NCI-H526 treated with DMSO at 0.1 percent for 48 hours (cell line): Measurements from ENCODE around the gene INTS3.
"Not testable (repeated sequence)": the region's sequence is repeated elsewhere in the genome, so short reads cannot be mapped to it uniquely, and the experiment has no call there.

Experiments
- DNase-seq: peaks from one replicate; lab custom pipeline; 2025; lab: John Stamatoyannopoulos, UW

The INTS3 gene

GRCh38 chr1:153779781-153780541, 52.1 kb downstream of the INTS3 start:
- no peak for DNase-seq

- DNase-seq, result no peak
These were observed 52.7 kb downstream of the INTS3 start for GRCh38 chr1:153780551-153780950.

GRCh38 chr1:153782648-153783047, 54.8 kb downstream of the INTS3 start:
- not testable (repeated sequence) for DNase-seq

- DNase-seq, result peak; percentile 96
These were observed 55.7 kb downstream of the INTS3 start for GRCh38 chr1:153783233-153784190.

- DNase-seq, result no peak
These were observed 58.4 kb downstream of the INTS3 start for GRCh38 chr1:153786038-153786790.

DNA sequence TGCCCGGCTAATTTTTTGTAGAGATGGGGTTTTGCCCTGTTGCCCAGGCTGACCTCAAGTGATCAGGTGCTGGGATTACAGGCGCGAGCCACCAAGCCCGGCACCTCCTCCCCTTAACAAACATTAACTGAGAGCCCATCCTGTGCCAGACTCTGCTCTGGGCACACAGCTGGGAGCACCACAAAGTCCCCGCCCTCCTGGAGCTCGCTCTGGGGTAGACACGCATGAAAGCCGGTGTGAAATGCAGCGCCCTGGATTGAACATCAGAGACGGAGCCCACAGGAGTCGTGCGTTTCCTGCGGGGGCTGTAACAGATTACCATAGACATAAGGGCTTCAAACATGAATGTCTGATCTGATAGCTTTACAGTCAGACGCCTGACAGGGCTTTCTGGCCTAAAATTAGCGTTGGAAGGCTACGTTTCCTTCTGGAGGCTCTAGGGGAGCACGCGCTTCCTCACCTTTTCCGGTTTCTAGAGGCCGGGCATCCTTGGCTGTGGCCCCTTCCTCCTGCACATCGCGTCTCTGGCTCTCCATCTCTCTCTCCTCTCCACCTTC, 61.7 kb downstream of the INTS3 start:
- no peak for DNase-seq

- DNase-seq, result no peak
These were observed 62.6 kb downstream of the INTS3 start for GRCh38 chr1:153790313-153790965.

- DNase-seq, result no peak
These were observed 63.3 kb downstream of the INTS3 start for GRCh38 chr1:153790966-153791647.

DNA sequence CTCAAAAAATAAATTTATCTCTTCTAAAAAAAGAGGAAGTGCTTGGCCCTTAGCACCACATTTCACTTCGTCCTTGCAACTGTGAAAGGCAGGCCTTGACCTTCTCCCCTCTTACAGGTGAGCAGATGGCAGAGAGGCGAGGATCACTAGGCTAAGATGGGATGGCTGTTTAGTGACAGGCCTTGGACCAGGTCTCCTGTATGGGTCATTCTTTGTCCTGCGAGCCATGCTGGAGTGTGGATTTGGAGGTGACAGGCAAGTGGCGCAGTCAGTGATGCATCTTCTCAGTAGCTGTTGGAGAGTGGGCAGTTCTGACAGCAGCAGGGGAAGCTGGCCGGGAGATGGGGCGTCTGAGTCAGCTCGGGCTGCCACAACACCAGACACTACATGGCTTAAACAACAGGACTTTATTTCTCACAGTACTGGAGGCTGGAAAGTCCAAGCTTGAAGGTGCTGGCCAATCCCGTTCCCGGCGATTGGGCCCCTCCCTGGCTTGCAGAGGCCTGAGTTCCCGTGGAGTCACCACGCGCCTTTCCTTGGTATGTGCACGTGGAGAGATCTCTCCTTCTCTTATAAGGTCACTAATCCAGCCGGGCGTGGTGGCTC, 63.9 kb downstream of the INTS3 start:
- no peak for DNase-seq

DNA sequence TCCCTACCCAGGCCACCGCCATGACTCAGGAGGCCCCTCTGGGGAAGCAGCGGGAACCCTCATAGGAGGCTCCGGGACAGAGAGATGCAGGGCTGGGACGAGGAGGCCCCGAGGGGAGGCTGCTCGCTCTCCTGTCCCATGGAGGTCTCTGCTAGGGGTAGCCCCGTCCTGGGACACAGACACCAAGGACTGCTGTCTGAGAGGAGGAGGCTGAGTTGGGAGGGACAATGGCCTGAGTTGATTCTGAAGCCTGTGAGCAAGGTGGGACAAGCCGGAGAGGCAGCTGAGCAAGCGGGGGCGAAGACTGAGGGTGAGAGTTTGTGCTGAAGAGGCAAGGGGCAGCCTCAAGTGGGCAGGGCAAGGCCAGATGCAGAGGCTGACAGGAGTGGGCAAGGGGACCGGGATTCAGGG, 64.8 kb downstream of the INTS3 start:
- DNase-seq, result no peak

GRCh38 chr1:153793261-153793972, 65.6 kb downstream of the INTS3 start:
- no peak for DNase-seq

DNA sequence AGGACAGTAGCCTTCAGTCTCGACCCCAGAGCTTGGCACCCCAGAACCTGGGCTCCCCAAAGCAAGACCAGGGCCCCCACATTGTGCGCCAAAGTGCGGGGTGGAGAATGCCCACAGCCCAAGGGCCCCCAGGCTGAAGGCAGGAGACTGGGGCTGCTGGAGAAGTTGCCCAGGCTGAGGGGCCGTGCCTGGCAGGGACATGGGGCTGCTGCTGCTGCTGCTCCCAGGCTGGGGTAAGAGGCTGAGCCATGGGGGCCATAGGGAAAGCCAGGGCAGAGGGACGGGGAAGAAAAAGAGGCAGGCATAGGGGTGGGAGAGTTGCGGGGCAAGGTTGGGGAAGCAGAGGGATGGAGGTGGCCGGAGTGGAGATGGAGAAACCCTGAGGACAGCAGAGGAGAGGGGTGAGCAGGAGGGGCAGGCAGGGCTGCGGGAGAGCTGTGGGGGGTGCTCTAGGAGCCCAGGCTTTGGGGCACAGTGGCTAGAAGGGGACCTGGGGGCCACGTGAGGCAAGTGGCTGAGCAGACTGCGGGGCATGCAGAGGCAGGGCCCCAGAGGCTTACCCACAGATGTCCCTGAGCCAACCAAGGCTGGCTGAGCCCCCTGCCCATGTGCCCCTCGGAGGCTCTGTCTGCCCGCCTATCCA, 66.2 kb downstream of the INTS3 start:
- no peak for DNase-seq

GRCh38 chr1:153794624-153795329, 66.9 kb downstream of the INTS3 start:
- DNase-seq, result no peak

DNA sequence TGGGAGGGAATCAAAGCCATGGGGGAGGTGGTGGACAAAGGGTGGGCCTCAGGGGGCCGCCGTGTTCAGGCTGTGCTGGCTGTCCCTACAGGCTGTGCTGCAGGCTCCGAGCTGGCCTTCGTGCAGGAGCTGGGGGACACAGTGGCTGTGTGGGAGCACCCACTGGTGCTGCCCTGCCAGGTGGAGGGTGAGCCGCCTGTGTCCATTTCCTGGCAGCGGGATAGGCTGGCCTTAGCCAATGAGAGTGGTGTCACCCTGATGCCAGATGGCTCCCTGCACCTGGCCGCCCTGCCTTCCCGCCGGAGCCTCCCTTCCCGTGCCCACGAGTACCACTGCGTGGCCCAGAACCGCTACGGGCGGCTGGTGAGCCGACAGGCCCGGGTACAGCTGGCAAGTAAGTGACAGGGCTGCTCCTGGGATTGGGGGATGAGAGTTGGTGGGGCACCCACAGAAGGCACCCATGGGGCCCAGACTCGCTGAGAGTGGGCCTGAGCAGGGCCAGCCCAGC, 67.5 kb downstream of the INTS3 start:
- DNase-seq, result no peak

DNA sequence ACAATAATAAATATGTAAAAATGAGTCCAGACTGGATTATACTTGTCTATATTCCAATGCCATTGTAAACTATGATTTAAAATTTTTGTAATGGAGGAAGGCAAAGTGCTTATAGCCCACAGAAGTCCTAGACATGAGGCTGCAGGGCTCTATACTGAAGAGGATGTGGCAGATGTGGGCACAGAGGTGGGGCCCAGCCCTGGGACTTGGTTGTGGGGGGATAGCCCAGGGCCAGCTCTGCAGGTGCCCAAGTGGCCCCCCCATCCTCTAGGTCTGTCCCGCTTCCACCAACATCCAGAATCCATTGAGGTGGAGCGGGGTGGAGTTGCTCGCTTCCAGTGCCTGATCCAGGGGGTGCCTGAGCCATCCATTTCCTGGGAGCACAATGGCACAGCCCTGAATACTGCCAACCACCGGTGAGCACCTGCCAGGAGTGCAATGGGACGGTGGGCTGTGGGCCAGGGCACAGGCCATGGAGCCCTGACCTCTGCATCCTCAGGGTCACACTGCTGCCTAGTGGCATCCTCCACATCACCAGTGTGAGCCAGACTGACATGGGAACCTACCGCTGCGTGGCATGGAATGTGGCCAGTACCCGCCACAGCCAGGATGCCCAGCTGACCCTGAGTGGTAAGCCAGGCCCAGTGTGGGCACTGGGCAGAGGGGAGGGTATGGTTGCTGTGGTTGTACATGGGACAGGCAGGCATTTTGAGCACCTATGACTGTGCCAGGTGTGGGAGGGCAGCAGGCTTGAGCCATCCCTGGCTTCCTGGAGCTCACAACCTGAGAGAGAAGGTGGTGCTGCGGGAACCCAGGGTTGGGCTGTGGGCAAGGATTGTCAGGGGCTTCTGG, 68.3 kb downstream of the INTS3 start:
- no peak for DNase-seq

DNA sequence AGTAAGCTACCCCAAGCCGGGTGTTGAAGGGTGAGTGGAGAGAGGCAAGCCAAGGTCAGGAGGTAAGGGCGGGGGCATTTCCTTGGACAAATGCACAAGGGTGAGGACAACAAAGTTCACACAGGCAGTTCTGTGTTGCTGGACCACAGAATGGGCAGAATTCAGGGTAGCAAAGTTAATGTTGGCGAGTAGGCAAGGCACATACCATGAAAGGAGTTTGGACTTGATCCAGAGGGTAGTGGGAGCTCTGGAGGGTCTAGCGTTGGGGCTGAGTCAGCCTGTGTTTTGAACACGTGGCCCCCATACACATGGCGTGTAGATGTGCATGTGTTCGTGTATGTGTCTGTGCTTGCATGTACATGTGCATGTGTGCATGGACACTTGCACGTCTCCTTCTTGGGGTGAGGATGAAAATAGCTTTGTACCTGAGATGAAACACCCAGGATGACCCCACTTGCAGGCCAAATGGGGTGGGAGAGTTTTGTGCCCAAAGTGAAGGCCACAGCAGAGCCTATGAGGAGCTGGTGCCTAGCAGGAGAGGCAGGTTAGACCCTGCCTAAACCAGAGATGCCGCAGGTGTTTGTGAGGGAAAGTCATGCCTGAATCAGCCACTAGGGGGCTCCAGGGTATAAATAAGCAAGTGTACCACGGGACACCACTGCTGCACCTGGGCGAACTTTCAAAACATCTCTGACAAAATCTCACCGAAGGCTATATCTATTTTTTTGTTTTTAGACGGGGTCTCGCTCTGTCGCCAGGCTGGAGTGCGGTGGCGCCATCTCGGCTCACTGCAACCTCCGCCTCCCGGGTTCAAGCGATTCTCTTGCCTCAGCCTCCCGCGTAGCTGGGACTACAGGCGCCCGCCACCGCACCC, 69.2 kb downstream of the INTS3 start:
- peak; percentile 88 for DNase-seq

GRCh38 chr1:153798468-153798780, 70.6 kb downstream of the INTS3 start:
- DNase-seq, result no peak
